ENCODE results near the gene EVC2. TPM values are rescaled to one million over a fixed set of nuclear protein-coding genes. Genes with fewer than 3 reads are reported as not detected.
"Not testable (repeated sequence)": the region's sequence is repeated elsewhere in the genome, so short reads cannot be mapped to it uniquely, and the experiment has no call there.

Gene EVC2
- total RNA-seq, 1 experiment from 2014 or later: not detected

- H3K27me3 ChIP-seq (ENCODE audit: control insufficient read depth, insufficient read depth, low read length): no peaks in the 10 kb centered on the region
- CTCF ChIA-PET: no interaction called here
- POLR2A ChIA-PET: no interaction called here
- ATAC-seq: no peak
- no peaks in the 10 kb centered on the region for H3K9me3 ChIP-seq (ENCODE audit: control insufficient read depth, insufficient read depth, low read depth, low read length)
- no peaks in the 10 kb centered on the region for H3K4me1 ChIP-seq (ENCODE audit: control insufficient read depth, insufficient read depth, low read length)
- no peaks in the 10 kb centered on the region for H3K36me3 ChIP-seq (ENCODE audit: control insufficient read depth, insufficient read depth, low read length)
- in situ Hi-C loops (cut with HindIII; ENCODE audit: low pct_unique_long_range_greater_than_20kb, low sequenced_read_pairs) (no loop called here), intact Hi-C loops (cut with micrococcal nuclease; ENCODE audit: unreplicated experiment) (no loop called here)
- BruUV-seq (replicated peaks): no TSS peak
- H3K4me3 ChIP-seq (ENCODE audit: low read depth in 2 of 2, low read length in 2 of 2): no peak overlapping the region
- no peak overlapping the region for H3K27ac ChIP-seq (ENCODE audit: low read length)
- TF ChIP-seq, protein P1, sequence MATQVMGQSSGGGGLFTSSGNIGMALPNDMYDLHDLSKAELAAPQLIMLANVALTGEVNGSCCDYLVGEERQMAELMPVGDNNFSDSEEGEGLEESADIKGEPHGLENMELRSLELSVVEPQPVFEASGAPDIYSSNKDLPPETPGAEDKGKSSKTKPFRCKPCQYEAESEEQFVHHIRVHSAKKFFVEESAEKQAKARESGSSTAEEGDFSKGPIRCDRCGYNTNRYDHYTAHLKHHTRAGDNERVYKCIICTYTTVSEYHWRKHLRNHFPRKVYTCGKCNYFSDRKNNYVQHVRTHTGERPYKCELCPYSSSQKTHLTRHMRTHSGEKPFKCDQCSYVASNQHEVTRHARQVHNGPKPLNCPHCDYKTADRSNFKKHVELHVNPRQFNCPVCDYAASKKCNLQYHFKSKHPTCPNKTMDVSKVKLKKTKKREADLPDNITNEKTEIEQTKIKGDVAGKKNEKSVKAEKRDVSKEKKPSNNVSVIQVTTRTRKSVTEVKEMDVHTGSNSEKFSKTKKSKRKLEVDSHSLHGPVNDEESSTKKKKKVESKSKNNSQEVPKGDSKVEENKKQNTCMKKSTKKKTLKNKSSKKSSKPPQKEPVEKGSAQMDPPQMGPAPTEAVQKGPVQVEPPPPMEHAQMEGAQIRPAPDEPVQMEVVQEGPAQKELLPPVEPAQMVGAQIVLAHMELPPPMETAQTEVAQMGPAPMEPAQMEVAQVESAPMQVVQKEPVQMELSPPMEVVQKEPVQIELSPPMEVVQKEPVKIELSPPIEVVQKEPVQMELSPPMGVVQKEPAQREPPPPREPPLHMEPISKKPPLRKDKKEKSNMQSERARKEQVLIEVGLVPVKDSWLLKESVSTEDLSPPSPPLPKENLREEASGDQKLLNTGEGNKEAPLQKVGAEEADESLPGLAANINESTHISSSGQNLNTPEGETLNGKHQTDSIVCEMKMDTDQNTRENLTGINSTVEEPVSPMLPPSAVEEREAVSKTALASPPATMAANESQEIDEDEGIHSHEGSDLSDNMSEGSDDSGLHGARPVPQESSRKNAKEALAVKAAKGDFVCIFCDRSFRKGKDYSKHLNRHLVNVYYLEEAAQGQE (IDR thresholded peaks at IDR 0.05; ENCODE audit: insufficient read depth in 1 of 2, low read depth in 2 of 2, low read length in 1 of 2): no peak
- TF ChIP-seq TCF7L2 (IDR thresholded peaks at IDR 0.05; ENCODE audit: low read depth, low read length) (no peak), SIN3A (IDR thresholded peaks at IDR 0.05; ENCODE audit: borderline replicate concordance, insufficient read depth, low read depth, low read length) (no peak), CTCF (IDR thresholded peaks at IDR 0.05) (no peak), POLR2AphosphoS5 (IDR thresholded peaks at IDR 0.05; ENCODE audit: low read depth, low read length) (no peak)
- DNase-seq (ENCODE audit: low read depth, low spot score): no peak
Measured at GRCh38 chr4:5730993-5731990, 22.9 kb upstream of the EVC2 start.

DNA sequence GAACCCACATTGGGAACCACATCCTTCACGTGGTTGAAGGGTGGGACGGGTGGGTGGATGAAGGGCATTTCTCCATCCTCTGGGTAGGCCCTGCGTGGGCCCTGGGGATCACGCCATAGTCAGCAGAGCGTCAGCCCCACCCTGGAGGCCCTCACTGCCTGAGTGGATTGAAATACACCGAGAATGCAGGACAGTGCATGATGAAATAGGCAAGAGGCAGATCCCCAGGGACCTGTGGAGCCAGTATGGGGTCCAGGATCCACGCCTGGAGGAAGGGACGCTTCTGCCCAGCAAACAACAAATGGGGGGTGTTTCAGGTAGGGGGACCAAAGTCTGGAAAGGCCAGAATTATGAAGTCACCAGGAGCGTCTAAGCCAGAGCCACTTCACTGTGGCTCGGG is 22.1 kb upstream of the EVC2 start:
- no peaks in the 10 kb centered on the region for H3K9me3 ChIP-seq (ENCODE audit: control insufficient read depth, insufficient read depth, low read depth, low read length)
- DNase-seq (ENCODE audit: low read depth, low spot score) (no peak), ATAC-seq (no peak)
- in situ Hi-C loops (cut with HindIII; ENCODE audit: low pct_unique_long_range_greater_than_20kb, low sequenced_read_pairs): no loop called here
- CTCF ChIA-PET: no interaction called here
- H3K4me3 ChIP-seq (ENCODE audit: low read depth in 2 of 2, low read length in 2 of 2): no peak overlapping the region
- intact Hi-C loops (cut with micrococcal nuclease; ENCODE audit: unreplicated experiment): no loop called here
- no peaks in the 10 kb centered on the region for H3K27me3 ChIP-seq (ENCODE audit: control insufficient read depth, insufficient read depth, low read length)
- POLR2A ChIA-PET: no interaction called here
- no peaks in the 10 kb centered on the region for H3K36me3 ChIP-seq (ENCODE audit: control insufficient read depth, insufficient read depth, low read length)
- TF ChIP-seq SIN3A (IDR thresholded peaks at IDR 0.05; ENCODE audit: borderline replicate concordance, insufficient read depth, low read depth, low read length) (no peak), POLR2AphosphoS5 (IDR thresholded peaks at IDR 0.05; ENCODE audit: low read depth, low read length) (no peak), TCF7L2 (IDR thresholded peaks at IDR 0.05; ENCODE audit: low read depth, low read length) (no peak), CTCF (IDR thresholded peaks at IDR 0.05) (no peak)
- TF ChIP-seq, protein P1 (IDR thresholded peaks at IDR 0.05; ENCODE audit: insufficient read depth in 1 of 2, low read depth in 2 of 2, low read length in 1 of 2): no peak
- no TSS peak for BruUV-seq (replicated peaks)
- no peaks in the 10 kb centered on the region for H3K4me1 ChIP-seq (ENCODE audit: control insufficient read depth, insufficient read depth, low read length)
- no peak overlapping the region for H3K27ac ChIP-seq (ENCODE audit: low read length)

GRCh38 chr4:5728412-5728811 is 20.1 kb upstream of the EVC2 start:
- DNase-seq (ENCODE audit: low read depth, low spot score); in situ Hi-C loops (cut with HindIII; ENCODE audit: low pct_unique_long_range_greater_than_20kb, low sequenced_read_pairs); intact Hi-C loops (cut with micrococcal nuclease; ENCODE audit: unreplicated experiment); H3K4me3 ChIP-seq (ENCODE audit: low read depth in 2 of 2, low read length in 2 of 2); H3K27me3 ChIP-seq (ENCODE audit: control insufficient read depth, insufficient read depth, low read length); H3K36me3 ChIP-seq (ENCODE audit: control insufficient read depth, insufficient read depth, low read length); BruUV-seq (replicated peaks); POLR2A ChIA-PET; CTCF ChIA-PET; H3K27ac ChIP-seq (ENCODE audit: low read length); H3K4me1 ChIP-seq (ENCODE audit: control insufficient read depth, insufficient read depth, low read length); H3K9me3 ChIP-seq (ENCODE audit: control insufficient read depth, insufficient read depth, low read depth, low read length); ATAC-seq: not testable (repeated sequence)
